Activated CD8-positive, alpha-beta memory T cell treated with anti-CD3 and anti-CD28 coated beads, Interleukin-2, amount 10 ng/mL, durations not matched to agents 7 days and 5 days (primary cell): ENCODE data around the gene HMGCS2. TPM values are rescaled to one million over a fixed set of nuclear protein-coding genes. Genes with fewer than 3 reads are reported as not detected.
A peak's percentile ranks its signal among the peaks of the same experiment; 100 is the strongest.

ENCODE experiments used
- ATAC-seq: fragments of 150-1000 bp; cut with Tn5 transposase; one replicate; pipeline ENCODE4 v1.10.0; 2021; ENCODE audit warnings: moderate library complexity
- CTCF ChIA-PET: fragments of 350-600 bp; sonication (Branson Sonifier 250); formaldehyde crosslinking; loops from one replicate; lab custom pipeline; 2021; ENCODE audit warnings: antibody characterized with exemption; lab: Charles Lee
- DNase-seq: peaks from one replicate; pipeline ENCODE4 v3.0.0-alpha.2; 2020
- H3K27ac Mint-ChIP-seq: one replicate; pipeline ENCODE4 v1.8.0; 2021; ENCODE audit warnings: mild to moderate bottlenecking, mixed read lengths
- H3K27me3 Mint-ChIP-seq: one replicate; pipeline ENCODE4 v1.8.0; 2021; ENCODE audit warnings: mixed read lengths
- H3K36me3 Mint-ChIP-seq: one replicate; pipeline ENCODE4 v1.8.0; 2021; ENCODE audit warnings: mild to moderate bottlenecking, mixed read lengths
- H3K4me1 Mint-ChIP-seq: one replicate; pipeline ENCODE4 v1.8.0; 2021; ENCODE audit warnings: mixed read lengths
- H3K4me3 Mint-ChIP-seq: one replicate; pipeline ENCODE4 v1.8.0; 2021; ENCODE audit warnings: mild to moderate bottlenecking, moderate library complexity, mixed read lengths
- H3K9me3 Mint-ChIP-seq: one replicate; pipeline ENCODE4 v1.8.0; 2022; ENCODE audit warnings: low read depth, mixed read lengths
- total RNA-seq, 2 experiments: library from RNA; stranded (reverse); gene quantifications; one replicate each; pipeline ENCODE4 v1.2.3, GENCODE V29; 2021

The HMGCS2 gene
- total RNA-seq, 2 experiments from 2014 or later = not detected

DNA sequence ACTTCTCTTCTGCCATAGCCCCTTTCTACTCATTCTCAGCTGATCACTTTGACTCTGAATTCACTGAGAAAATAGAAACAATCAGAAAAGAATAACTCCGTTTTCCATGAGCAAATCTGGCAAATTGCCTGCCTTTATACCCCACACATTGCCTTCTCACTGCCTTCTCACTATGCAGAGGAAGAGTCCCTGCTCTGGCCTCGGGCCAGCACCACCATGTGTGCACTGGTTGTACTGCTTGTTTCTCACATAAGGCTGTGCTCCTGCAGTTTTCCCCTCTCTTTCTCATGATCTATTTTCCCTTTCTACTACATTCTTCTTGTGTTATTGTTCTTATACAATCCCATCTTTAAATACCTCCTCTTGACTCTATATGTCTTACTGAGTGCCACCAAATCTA, 2.3 kb upstream of the HMGCS2 start:
- DNase-seq = peak; percentile 25
- H3K27me3 Mint-ChIP-seq = peaks cover 55% of the 10 kb centered on the region
- H3K4me3 Mint-ChIP-seq = no peak overlapping the region
- H3K36me3 Mint-ChIP-seq = no peaks in the 10 kb centered on the region
- CTCF ChIA-PET = no interaction called here
- no peaks in the 10 kb centered on the region for H3K9me3 Mint-ChIP-seq
- H3K27ac Mint-ChIP-seq = no peak overlapping the region
- no peaks in the 10 kb centered on the region for H3K4me1 Mint-ChIP-seq
- ATAC-seq = no peak

DNA sequence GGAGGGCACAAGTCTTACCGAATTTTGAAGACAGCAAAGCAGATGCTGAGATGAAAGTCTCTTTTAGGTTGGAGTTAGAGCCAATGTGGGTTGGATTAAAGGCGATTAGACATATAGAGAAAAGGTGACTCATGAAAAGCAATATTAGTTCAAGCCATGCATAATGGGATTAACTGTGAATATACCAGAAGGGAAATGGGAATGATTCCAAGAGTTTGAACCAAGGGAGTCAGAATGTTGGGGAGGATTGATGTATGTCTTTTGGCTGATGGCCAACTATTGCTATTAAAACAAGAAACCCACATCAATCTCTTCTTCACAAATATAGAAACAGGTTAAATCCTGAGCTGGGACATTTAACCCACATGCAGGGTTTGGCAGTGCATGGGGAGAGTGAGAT, 1.2 kb downstream of the HMGCS2 start:
- no peaks in the 10 kb centered on the region for H3K9me3 Mint-ChIP-seq
- DNase-seq (no peak), ATAC-seq (no peak)
- H3K4me3 Mint-ChIP-seq = no peak overlapping the region
- H3K36me3 Mint-ChIP-seq = no peaks in the 10 kb centered on the region
- peaks cover 64% of the 10 kb centered on the region for H3K27me3 Mint-ChIP-seq
- H3K4me1 Mint-ChIP-seq = no peaks in the 10 kb centered on the region
- H3K27ac Mint-ChIP-seq = no peak overlapping the region
- CTCF ChIA-PET = no interaction called here

DNA sequence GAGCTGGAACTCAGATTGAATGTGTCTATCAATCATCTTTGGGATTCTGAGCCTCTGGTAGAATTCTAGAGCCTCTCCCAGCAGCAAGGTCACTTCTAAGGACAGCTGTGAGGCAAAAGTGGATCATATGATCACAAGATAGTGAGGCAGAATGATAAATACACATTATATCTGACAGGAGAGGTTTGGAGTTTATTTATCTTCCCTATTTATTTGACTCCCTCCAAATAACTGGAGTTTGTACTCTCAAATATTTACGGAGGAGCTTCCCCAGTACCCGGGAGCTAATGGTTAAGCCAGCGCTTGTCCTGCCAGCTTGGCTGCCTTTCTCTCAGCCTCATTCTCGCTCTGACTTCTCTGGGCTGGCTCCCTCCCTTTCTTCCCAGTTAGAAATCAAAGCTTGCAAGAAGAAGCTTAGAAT, 2.3 kb downstream of the HMGCS2 start:
- H3K27ac Mint-ChIP-seq = no peak overlapping the region
- H3K36me3 Mint-ChIP-seq = no peaks in the 10 kb centered on the region
- CTCF ChIA-PET = no interaction called here
- DNase-seq (peak; percentile 15), ATAC-seq (no peak)
- H3K27me3 Mint-ChIP-seq = peaks cover 64% of the 10 kb centered on the region
- no peaks in the 10 kb centered on the region for H3K9me3 Mint-ChIP-seq
- H3K4me3 Mint-ChIP-seq = no peak overlapping the region
- no peaks in the 10 kb centered on the region for H3K4me1 Mint-ChIP-seq

DNA sequence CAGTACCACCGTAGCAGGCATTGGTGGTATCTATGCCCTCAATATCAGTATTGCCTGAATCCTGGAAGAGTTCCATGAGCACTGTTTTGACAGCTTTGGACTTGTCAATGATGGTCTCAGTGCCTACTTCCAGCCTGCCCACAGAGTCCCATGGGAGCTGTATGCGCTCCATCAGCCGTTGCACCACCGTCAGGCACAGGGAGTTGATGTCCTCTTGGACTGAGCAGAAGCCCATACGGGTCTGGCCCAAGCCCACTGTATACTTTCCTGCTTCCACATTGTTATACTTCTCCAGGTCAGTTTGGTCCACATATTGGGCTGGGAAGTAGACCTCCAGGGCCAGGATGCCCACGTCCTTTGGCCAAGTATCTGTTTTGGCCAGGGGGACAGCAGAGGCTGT, 4.5 kb downstream of the HMGCS2 start:
- H3K27me3 Mint-ChIP-seq = peaks cover 78% of the 10 kb centered on the region
- no peak overlapping the region for H3K4me3 Mint-ChIP-seq
- H3K36me3 Mint-ChIP-seq = no peaks in the 10 kb centered on the region
- CTCF ChIA-PET = interaction anchor here (1.0 to 2.2 kb wide), 2 partner anchors 20 to 21 kb away, joined by 4 read pairs; no protein-coding TSS in a partner anchor
- no peaks in the 10 kb centered on the region for H3K9me3 Mint-ChIP-seq
- no peak overlapping the region for H3K27ac Mint-ChIP-seq
- H3K4me1 Mint-ChIP-seq = no peaks in the 10 kb centered on the region
- ATAC-seq (no peak), DNase-seq (peak; percentile 31)

DNA sequence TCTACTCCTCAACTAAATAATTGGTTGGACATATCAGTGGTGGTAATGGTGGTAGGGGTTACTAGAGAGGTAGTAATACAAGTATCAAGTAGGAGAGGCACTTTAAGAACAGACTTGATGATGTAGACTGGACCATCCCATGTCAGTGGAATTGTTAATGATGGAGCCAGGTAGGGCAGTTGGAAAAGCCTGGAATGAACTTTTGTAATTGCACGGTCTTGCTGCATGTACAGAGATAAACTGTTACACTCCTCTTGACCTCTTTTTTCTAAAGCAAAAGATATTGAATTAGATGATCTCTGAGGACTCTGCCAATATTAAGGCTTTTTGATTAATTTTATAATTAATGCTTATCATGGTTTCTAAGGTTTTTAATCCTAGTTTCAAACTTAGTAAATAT, 5.8 kb downstream of the HMGCS2 start:
- Mint-ChIP-seq H3K4me3 (no peak overlapping the region), H3K9me3 (no peaks in the 10 kb centered on the region), H3K36me3 (no peaks in the 10 kb centered on the region), H3K27ac (no peak overlapping the region), H3K27me3 (peaks cover 75% of the 10 kb centered on the region), H3K4me1 (peaks cover 9% of the 10 kb centered on the region)
- ATAC-seq = no peak
- DNase-seq = peak; percentile 4
- CTCF ChIA-PET = no interaction called here

DNA sequence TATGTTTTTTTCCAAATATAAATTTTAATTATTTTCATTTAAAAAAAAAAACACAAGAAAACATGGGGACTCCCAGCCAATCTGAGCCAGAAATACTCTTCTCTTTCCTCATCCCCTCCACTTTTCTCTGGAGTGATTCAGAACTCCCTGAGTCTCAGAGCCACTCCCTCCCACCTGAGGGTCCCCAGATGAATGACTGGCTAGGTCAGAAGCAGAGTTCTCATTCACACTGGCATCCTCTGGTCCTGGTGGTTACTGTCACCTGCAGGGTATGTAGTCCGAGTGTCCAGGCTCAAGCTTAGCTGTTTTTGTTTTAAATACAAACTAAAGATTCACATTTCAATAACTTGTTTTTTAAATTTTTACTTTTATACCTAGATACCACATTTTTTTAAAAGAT, 6.3 kb downstream of the HMGCS2 start:
- H3K36me3 Mint-ChIP-seq = no peaks in the 10 kb centered on the region
- peaks cover 12% of the 10 kb centered on the region for H3K4me1 Mint-ChIP-seq
- H3K27ac Mint-ChIP-seq = no peak overlapping the region
- DNase-seq (peak; percentile 7), ATAC-seq (no peak)
- CTCF ChIA-PET = no interaction called here
- no peaks in the 10 kb centered on the region for H3K9me3 Mint-ChIP-seq
- peaks cover 78% of the 10 kb centered on the region for H3K27me3 Mint-ChIP-seq
- no peak overlapping the region for H3K4me3 Mint-ChIP-seq

DNA sequence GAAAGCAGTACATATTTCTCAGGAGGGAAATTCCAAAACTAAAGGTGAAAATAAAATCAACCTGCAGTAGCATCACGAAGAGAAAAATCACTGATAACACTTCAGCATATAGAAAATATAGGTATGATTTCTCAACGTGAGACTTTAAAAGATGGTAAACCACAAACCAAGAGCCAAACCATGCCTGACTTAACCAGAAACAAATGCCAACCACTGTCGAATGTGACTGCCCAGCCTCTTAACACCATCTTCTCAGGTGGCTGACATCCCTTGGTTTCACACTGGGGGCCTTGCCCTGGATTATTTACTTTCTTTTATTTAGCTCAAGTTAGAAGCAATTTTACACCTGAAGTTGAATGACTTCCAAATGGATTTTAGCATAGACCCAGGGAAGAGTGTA, 10.1 kb downstream of the HMGCS2 start:
- Mint-ChIP-seq H3K27ac (no peak overlapping the region), H3K4me1 (peaks cover 12% of the 10 kb centered on the region)
- CTCF ChIA-PET = interaction anchor here (8.0 kb wide), 1 partner anchor 14 kb away, joined by 39 read pairs; no protein-coding TSS in a partner anchor

DNA sequence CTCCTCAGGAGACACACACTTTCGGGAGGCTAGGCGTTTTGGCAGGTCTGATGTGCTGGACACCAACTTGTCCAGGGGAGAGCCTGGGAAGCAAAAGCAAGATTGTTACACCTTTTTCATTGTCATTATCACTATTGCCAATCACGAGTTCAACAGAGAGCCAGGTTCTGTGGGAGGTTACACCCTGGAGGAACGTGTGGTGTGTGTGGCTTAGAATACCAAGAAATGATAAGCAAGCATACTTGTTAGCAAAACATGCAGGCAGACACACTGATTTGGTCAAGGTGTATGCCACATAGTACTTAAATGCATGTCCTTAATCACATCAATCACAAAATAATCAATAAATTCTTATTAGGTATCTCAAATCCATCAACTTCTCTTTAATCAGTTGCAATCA, 16.1 kb downstream of the HMGCS2 start:
- peaks cover 66% of the 10 kb centered on the region for H3K27me3 Mint-ChIP-seq
- H3K4me3 Mint-ChIP-seq = no peak overlapping the region
- CTCF ChIA-PET = interaction anchor here (8.0 kb wide), 1 partner anchor 8 kb away, joined by 39 read pairs; no protein-coding TSS in a partner anchor
- DNase-seq (peak; percentile 52), ATAC-seq (peak; percentile 47)
- peaks cover 14% of the 10 kb centered on the region for H3K4me1 Mint-ChIP-seq
- H3K36me3 Mint-ChIP-seq = no peaks in the 10 kb centered on the region
- no peaks in the 10 kb centered on the region for H3K9me3 Mint-ChIP-seq
- no peak overlapping the region for H3K27ac Mint-ChIP-seq

More for the DNA sequence above, 10.1 kb downstream of the HMGCS2 start:
- no peaks in the 10 kb centered on the region for H3K36me3 Mint-ChIP-seq
- DNase-seq (peak; percentile 47), ATAC-seq (peak; percentile 47)
- no peaks in the 10 kb centered on the region for H3K9me3 Mint-ChIP-seq
- H3K27me3 Mint-ChIP-seq = peaks cover 76% of the 10 kb centered on the region
- no peak overlapping the region for H3K4me3 Mint-ChIP-seq

DNA sequence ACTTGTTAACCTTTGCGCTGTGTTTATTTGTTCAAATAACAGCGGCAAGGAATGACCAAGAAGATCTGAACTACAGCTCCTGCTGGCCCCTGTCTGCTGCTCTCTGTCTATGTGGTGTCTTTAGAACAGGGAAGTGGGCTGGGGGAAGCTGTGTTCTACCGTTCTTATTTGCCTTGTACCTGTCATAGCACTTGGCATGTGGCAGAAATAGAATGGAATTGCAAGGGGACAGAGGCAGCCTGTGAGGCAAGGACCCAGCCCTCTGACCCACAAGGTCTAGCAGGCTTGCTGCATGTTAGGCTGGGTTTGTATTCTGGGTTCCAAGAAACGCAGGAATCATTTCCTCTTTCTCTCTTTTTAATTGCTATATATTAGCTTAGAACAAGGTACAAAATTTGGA, 20.7 kb downstream of the HMGCS2 start:
- ATAC-seq (no peak), DNase-seq (no peak)
- H3K36me3 Mint-ChIP-seq = peaks cover 6% of the 10 kb centered on the region
- no peak overlapping the region for H3K27ac Mint-ChIP-seq
- H3K4me1 Mint-ChIP-seq = peaks cover 23% of the 10 kb centered on the region
- CTCF ChIA-PET = interaction anchor here (1.4 kb wide), 1 partner anchor 62 kb away, joined by 3 read pairs; no protein-coding TSS in a partner anchor
- H3K9me3 Mint-ChIP-seq = no peaks in the 10 kb centered on the region
- H3K27me3 Mint-ChIP-seq = peaks cover 32% of the 10 kb centered on the region
- H3K4me3 Mint-ChIP-seq = no peak overlapping the region

DNA sequence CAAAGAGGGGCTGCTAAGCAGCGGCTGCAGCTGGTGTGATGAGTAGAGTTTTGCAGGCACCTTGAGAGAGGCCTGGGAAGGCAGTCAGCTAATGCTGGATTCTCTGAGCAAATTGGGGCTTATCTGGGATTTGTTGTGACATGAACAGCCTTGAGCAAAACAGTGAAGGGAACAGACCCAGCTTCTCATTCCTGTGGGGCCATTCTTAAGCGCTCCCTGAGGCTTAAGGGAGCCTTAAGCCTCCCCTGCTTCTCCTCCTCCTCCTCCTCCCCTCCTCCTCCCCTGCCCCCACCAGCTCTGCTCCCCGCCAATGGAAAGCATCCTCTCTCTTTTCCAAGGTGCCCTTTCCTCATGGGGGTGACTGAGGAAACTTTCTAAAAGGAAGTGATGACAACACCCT, 21.3 kb downstream of the HMGCS2 start:
- Mint-ChIP-seq H3K27ac (no peak overlapping the region), H3K4me3 (no peak overlapping the region), H3K4me1 (peaks cover 19% of the 10 kb centered on the region), H3K36me3 (peaks cover 8% of the 10 kb centered on the region), H3K9me3 (no peaks in the 10 kb centered on the region), H3K27me3 (peaks cover 29% of the 10 kb centered on the region)
- no peak for DNase-seq
- CTCF ChIA-PET = interaction anchor here (1.4 to 6.4 kb wide), 2 partner anchors 8 to 62 kb away, joined by 3 to 39 read pairs; no protein-coding TSS in a partner anchor
- ATAC-seq = no peak

DNA sequence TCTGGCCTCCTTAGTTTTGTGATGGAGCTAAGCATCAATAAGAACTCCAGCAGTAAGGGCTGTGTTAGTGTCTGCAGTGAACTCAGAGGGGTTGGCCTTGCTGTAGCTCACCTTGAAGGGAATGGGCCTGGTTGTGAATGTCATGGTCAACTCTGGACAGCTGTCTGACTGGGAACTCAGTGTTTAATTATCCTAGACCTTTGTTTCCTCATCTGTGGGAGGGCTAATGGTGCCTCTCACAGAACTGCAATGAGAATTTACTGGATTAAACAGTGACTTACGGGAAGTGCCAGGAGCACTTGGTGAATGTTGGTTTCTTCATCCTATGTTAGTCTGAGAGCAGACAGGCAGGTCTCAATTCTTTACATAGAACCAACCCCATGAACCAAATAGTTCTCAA, 23.7 kb downstream of the HMGCS2 start:
- no peak for ATAC-seq
- H3K36me3 Mint-ChIP-seq = peaks cover 10% of the 10 kb centered on the region
- H3K27ac Mint-ChIP-seq = no peak overlapping the region
- H3K27me3 Mint-ChIP-seq = peaks cover 11% of the 10 kb centered on the region
- H3K4me3 Mint-ChIP-seq = no peak overlapping the region
- CTCF ChIA-PET = interaction anchor here (0.8 to 6.4 kb wide), 13 partner anchors 10 to 204 kb away, joined by 3 to 39 read pairs (median 4); no protein-coding TSS in a partner anchor
- no peak for DNase-seq
- peaks cover 12% of the 10 kb centered on the region for H3K4me1 Mint-ChIP-seq
- no peaks in the 10 kb centered on the region for H3K9me3 Mint-ChIP-seq

DNA sequence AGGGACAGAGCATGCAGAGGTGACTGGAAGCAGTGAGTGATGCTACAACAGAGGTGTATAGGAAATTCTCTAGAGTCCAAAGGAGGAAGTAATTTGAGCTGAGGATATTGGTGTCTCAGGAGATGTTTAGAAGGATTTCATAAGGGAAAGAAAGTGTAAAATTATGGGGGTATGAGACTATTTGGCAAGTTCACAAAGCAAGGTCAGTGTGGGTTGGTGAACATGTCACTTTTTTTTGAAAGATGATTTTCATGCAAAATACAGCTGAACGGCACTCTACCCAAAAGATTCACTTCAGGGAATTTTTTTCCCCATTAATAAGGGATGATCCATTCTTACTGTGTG, 24.1 kb downstream of the HMGCS2 start:
- DNase-seq = no peak
- no peaks in the 10 kb centered on the region for H3K9me3 Mint-ChIP-seq
- CTCF ChIA-PET = interaction anchor here (0.8 to 6.4 kb wide), 16 partner anchors 11 to 204 kb away, joined by 3 to 39 read pairs (median 4); no protein-coding TSS in a partner anchor
- no peak overlapping the region for H3K4me3 Mint-ChIP-seq
- H3K27me3 Mint-ChIP-seq = peaks cover 6% of the 10 kb centered on the region
- peaks cover 10% of the 10 kb centered on the region for H3K36me3 Mint-ChIP-seq
- H3K4me1 Mint-ChIP-seq = peaks cover 12% of the 10 kb centered on the region
- ATAC-seq = no peak
- no peak overlapping the region for H3K27ac Mint-ChIP-seq

DNA sequence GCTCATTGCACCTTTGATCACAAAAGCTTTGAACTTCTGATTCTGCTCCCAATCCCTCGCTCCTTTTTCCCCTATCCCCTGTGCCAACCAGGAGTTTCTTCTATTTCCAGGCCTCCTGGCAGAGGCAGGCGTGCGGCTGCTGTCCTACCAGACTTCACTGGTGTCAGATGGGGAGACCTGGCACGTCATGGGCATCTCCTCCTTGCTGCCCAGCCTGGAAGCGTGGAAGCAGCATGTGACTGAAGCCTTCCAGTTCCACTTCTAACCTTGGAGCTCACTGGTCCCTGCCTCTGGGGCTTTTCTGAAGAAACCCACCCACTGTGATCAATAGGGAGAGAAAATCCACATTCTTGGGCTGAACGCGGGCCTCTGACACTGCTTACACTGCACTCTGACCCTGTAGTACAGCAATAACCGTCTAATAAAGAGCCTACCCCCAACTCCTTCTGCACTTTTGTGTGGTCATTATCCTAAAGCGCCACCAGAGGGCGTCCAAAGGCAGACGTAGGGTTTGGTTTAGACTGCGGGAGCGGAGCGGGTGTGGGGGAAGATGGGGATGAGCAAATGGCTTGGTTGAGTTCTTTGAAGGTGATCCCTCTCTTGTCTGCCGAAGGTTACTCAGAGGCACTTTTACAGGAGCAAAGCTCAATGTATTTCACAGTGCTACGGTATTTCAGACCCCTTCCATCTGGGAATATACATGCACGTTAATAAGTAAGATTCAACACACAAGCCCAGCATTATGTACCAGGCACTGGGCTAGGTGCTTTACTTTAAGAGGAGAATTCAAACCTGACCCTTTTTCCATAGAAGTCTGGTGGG, 24.7 kb downstream of the HMGCS2 start:
- Mint-ChIP-seq H3K27ac (no peak overlapping the region), H3K4me3 (no peak overlapping the region), H3K27me3 (peaks cover 3% of the 10 kb centered on the region), H3K9me3 (no peaks in the 10 kb centered on the region), H3K4me1 (peaks cover 12% of the 10 kb centered on the region), H3K36me3 (peaks cover 10% of the 10 kb centered on the region)
- CTCF ChIA-PET = interaction anchor here (0.6 to 6.4 kb wide), 23 partner anchors 12 to 224 kb away, joined by 3 to 39 read pairs (median 3); no protein-coding TSS in a partner anchor
- peak; percentile 64 for DNase-seq
- peak; percentile 60 for ATAC-seq

DNA sequence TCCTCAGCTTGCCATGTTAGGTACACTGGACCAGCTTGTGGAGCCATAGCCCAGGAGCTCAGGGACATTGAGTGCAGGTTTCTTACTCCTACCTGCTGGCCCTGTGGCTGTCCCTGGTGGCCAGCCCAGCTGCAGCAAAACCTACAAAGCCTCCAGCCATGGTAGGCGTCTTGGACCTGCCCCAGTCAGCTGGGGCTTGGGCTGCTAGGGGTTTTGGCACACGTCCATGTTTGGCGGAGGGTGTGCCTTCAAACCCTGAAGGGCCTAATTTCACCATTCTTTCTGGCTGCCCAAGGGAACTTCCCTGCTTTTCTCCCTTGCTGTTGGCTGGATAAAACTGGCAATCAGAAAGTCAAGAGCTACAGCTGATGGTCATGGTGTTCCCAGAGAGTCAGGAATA, 25.4 kb downstream of the HMGCS2 start:
- CTCF ChIA-PET = interaction anchor here (0.6 to 6.4 kb wide), 14 partner anchors 12 to 225 kb away, joined by 3 to 39 read pairs (median 4); no protein-coding TSS in a partner anchor
- peaks cover 10% of the 10 kb centered on the region for H3K36me3 Mint-ChIP-seq
- H3K4me1 Mint-ChIP-seq = peaks cover 12% of the 10 kb centered on the region
- no peaks in the 10 kb centered on the region for H3K9me3 Mint-ChIP-seq
- no peak overlapping the region for H3K27ac Mint-ChIP-seq
- H3K4me3 Mint-ChIP-seq = no peak overlapping the region
- DNase-seq (no peak), ATAC-seq (no peak)
- no peaks in the 10 kb centered on the region for H3K27me3 Mint-ChIP-seq
